HEK293 (cell line): ENCODE data around the gene UBE2D1.

Experiments used
- CTCF ChIA-PET: fragments of 350-600 bp; formaldehyde crosslinking; extraction: SDS; loops from one replicate; lab custom pipeline; 2021; ENCODE audit warnings: antibody characterized with exemption; lab: Yijun Ruan, JAX
- POLR2A ChIA-PET: fragments of 300-600 bp; formaldehyde crosslinking; extraction: SDS; loops from one replicate; lab custom pipeline; 2020; ENCODE audit warnings: antibody characterized with exemption, inconsistent platforms; lab: Yijun Ruan, JAX
- H3K27ac ChIP-seq: fragments of 200-500 bp; sonication (Bioruptor generic); 2 replicates; pipeline ENCODE4 v1.5.1; 2014; ENCODE audit warnings: low read depth, low read length, control low read depth, inconsistent platforms; ENCODE audit errors: extremely low read depth
- H3K36me3 ChIP-seq, 2 experiments: fragments of 200-500 bp in 1 of 2; sonication (Bioruptor generic) in 1 of 2; 1 replicate in 1 of 2; 2 replicates in 1 of 2; pipeline ENCODE4 v1.5.1; 2014 to 2017; ENCODE audit warnings: inconsistent platforms in 2 of 2, low read length in 2 of 2; ENCODE audit not compliant: control insufficient read depth in 2 of 2, insufficient read depth in 1 of 2
- H3K4me1 ChIP-seq: fragments of 200-500 bp; sonication (Bioruptor generic); 2 replicates; pipeline ENCODE4 v1.5.1; 2014; ENCODE audit warnings: mild to moderate bottlenecking, low read length, inconsistent platforms; ENCODE audit not compliant: control insufficient read depth, insufficient read depth
- H3K4me3 ChIP-seq: 2 replicates; pipeline ENCODE4 v1.5.1; 2011; ENCODE audit warnings: low read depth, mild to moderate bottlenecking, control low read depth, low read length, moderate library complexity
- H3K9me3 ChIP-seq: fragments of 200-500 bp; sonication (Bioruptor generic); 2 replicates; pipeline ENCODE4 v1.5.1; 2014; ENCODE audit warnings: low read depth, low read length, inconsistent platforms; ENCODE audit not compliant: control insufficient read depth, insufficient read depth
- ATF2 ChIP-seq: fragments of 450-650 bp; formaldehyde crosslinking; IDR thresholded peaks from 2 replicates; pipeline ENCODE4 v1.5.1; 2016; ENCODE audit warnings: missing biosample characterization, missing genetic modification characterization, low read depth
- GLI2 ChIP-seq: fragments of 450-650 bp; formaldehyde crosslinking; IDR thresholded peaks from 2 replicates; pipeline ENCODE4; 2017; ENCODE audit warnings: missing biosample characterization, missing genetic modification characterization, low read depth, borderline replicate concordance
- SALL2 ChIP-seq: fragments of 450-650 bp; formaldehyde crosslinking; IDR thresholded peaks from 2 replicates; pipeline ENCODE4 v1.5.0; 2017; ENCODE audit warnings: missing biosample characterization, mild to moderate bottlenecking, missing genetic modification characterization, borderline replicate concordance
- SP2 ChIP-seq: fragments of 450-650 bp; formaldehyde crosslinking; IDR thresholded peaks from 2 replicates; pipeline ENCODE4 v1.5.1; 2016; ENCODE audit warnings: missing biosample characterization, missing genetic modification characterization
- SP7 ChIP-seq: fragments of 450-650 bp; formaldehyde crosslinking; IDR thresholded peaks from 2 replicates; pipeline ENCODE4 v1.5.1; 2016; ENCODE audit warnings: missing biosample characterization, missing genetic modification characterization
- YY2 ChIP-seq: fragments of 450-650 bp; formaldehyde crosslinking; IDR thresholded peaks from 2 replicates; pipeline ENCODE4 v1.5.1; 2016; ENCODE audit warnings: missing biosample characterization, missing genetic modification characterization
- ZBTB1 ChIP-seq: fragments of 450-650 bp; formaldehyde crosslinking; IDR thresholded peaks from 2 replicates; pipeline ENCODE4 v1.5.1; 2016; ENCODE audit warnings: missing biosample characterization, missing genetic modification characterization
- ZBTB17 ChIP-seq: fragments of 450-650 bp; formaldehyde crosslinking; IDR thresholded peaks from 2 replicates; pipeline ENCODE4 v1.5.1; 2016; ENCODE audit warnings: missing biosample characterization, missing genetic modification characterization
- ZEB2 ChIP-seq: fragments of 450-650 bp; formaldehyde crosslinking; IDR thresholded peaks from 2 replicates; pipeline ENCODE4 v1.5.1; 2016; ENCODE audit warnings: missing biosample characterization, missing genetic modification characterization
- ZNF148 ChIP-seq: fragments of 450-650 bp; formaldehyde crosslinking; IDR thresholded peaks from 2 replicates; pipeline ENCODE4 v1.5.0; 2017; ENCODE audit warnings: missing biosample characterization, missing genetic modification characterization, borderline replicate concordance
- ZNF184 ChIP-seq: fragments of 450-650 bp; IDR thresholded peaks from 2 replicates; pipeline ENCODE4 v1.5.1; 2018; ENCODE audit warnings: missing biosample characterization, mild to moderate bottlenecking, missing genetic modification characterization
- ZNF341 ChIP-seq: fragments of 450-650 bp; formaldehyde crosslinking; IDR thresholded peaks from 2 replicates; pipeline ENCODE4; 2016; ENCODE audit warnings: low read depth, missing biosample characterization, missing genetic modification characterization
- ZNF350 ChIP-seq: fragments of 450-650 bp; formaldehyde crosslinking; IDR thresholded peaks from 2 replicates; pipeline ENCODE4 v1.5.0; 2017; ENCODE audit warnings: missing biosample characterization, mild to moderate bottlenecking, missing genetic modification characterization
- ZNF362 ChIP-seq: fragments of 450-650 bp; formaldehyde crosslinking; IDR thresholded peaks from 2 replicates; pipeline ENCODE4 v1.5.1; 2016; ENCODE audit warnings: missing biosample characterization, missing genetic modification characterization
- ZNF404 ChIP-seq: fragments of 450-650 bp; formaldehyde crosslinking; IDR thresholded peaks from 2 replicates; pipeline ENCODE4 v1.5.1; 2017; ENCODE audit warnings: missing biosample characterization, missing genetic modification characterization
- ZNF449 ChIP-seq: fragments of 450-650 bp; formaldehyde crosslinking; IDR thresholded peaks from 2 replicates; pipeline ENCODE4 v1.5.1; 2017; ENCODE audit warnings: missing biosample characterization, mild to moderate bottlenecking, missing genetic modification characterization, moderate library complexity
- ZNF530 ChIP-seq: fragments of 450-650 bp; formaldehyde crosslinking; IDR thresholded peaks from 2 replicates; pipeline ENCODE4 v1.5.1; 2016; ENCODE audit warnings: low read depth, missing biosample characterization, missing genetic modification characterization
- ZNF585B ChIP-seq: fragments of 450-650 bp; formaldehyde crosslinking; IDR thresholded peaks from 2 replicates; pipeline ENCODE4 v1.5.1; 2016; ENCODE audit warnings: missing biosample characterization, missing genetic modification characterization
- ZNF658 ChIP-seq: fragments of 450-650 bp; formaldehyde crosslinking; IDR thresholded peaks from 2 replicates; pipeline ENCODE4; 2016; ENCODE audit warnings: missing biosample characterization, missing genetic modification characterization
- ZNF677 ChIP-seq: fragments of 450-650 bp; IDR thresholded peaks from 2 replicates; pipeline ENCODE4 v1.5.0; 2018; ENCODE audit warnings: missing biosample characterization, mild to moderate bottlenecking, missing genetic modification characterization, moderate library complexity
- ZXDB ChIP-seq: fragments of 450-650 bp; formaldehyde crosslinking; IDR thresholded peaks from 2 replicates; pipeline ENCODE4 v1.5.1; 2016; ENCODE audit warnings: missing biosample characterization, missing genetic modification characterization
- TF ChIP-seq, protein P1 (sequence below): fragments of 450-650 bp; formaldehyde crosslinking; optimal IDR thresholded peaks from 2 replicates; pipeline ENCODE3; 2016; ENCODE audit warnings: missing biosample characterization, mild to moderate bottlenecking, missing genetic modification characterization

Gene UBE2D1

DNA sequence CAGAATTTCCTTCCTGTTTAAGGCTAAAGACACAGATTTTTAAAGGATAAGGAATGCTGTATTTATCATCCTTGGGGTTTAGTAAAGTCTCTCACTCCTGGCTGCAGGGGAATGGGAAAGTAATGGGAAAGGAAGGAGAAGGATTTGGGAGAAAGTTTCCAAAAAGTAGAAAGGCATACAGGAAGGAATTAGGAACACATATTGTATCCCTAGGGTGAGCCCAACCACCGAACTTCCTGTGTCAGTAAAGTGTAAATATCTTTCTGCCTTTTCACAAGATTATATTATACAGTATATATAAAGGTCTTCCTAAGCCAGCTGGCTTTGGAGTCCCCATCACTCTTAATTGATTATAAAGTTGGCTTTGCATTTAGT, 12.0 kb upstream of the UBE2D1 start:
- ChIA-PET CTCF (interaction anchor here (2.5 kb wide), 1 partner anchor 23 kb away, joined by 5 read pairs; no protein-coding TSS in a partner anchor), POLR2A (interaction anchor here (1.6 kb wide), 1 partner anchor 12 kb away, joined by 5 read pairs; the partner anchor contains the start of gene UBE2D1)
- Histone ChIP-seq H3K4me3 (no peak overlapping the region), H3K9me3 (no peaks in the 10 kb centered on the region), H3K27ac (no peak overlapping the region), H3K36me3 (no peaks in the 10 kb centered on the region), H3K4me1 (no peaks in the 10 kb centered on the region)
- TF ChIP-seq ZNF585B (tag by site-specific recombination) = no peak
- TF ChIP-seq ZNF449 (tag by site-specific recombination) = 0 out of 2 replicates have a peak, but pooled peaks have one; percentile 54

DNA sequence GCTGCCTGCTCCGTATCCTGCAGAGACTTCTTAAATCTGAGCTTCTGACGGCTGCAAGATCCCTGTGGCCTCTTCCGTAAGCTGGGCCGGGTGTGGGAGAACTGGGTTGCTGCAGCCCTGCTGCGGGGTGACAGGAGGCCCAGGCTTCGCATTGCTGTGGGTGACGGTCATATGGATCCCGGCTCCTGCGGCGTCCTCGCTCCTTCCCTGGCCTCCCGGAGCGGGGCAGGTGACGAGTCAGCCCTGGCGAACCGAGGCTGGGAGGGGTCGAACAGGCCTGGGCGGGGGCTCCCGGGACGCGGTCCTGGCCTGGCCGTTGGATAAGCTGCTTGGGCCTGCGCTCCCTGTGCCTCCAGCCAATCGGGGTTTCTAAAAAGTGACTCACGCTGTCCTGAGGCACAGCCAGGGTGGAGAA, 7.8 kb upstream of the UBE2D1 start:
- Histone ChIP-seq H3K4me1 (no peaks in the 10 kb centered on the region), H3K27ac (no peak overlapping the region), H3K9me3 (no peaks in the 10 kb centered on the region), H3K36me3 (no peaks in the 10 kb centered on the region), H3K4me3 (no peak overlapping the region)
- ChIA-PET POLR2A (no interaction called here), CTCF (no interaction called here)
- no peak for TF ChIP-seq ZNF184 (tag by site-specific recombination)
- TF ChIP-seq ZBTB1 (tag by site-specific recombination) = no peak
- no peak for TF ChIP-seq ZNF677
- TF ChIP-seq ZNF530 = no peak
- TF ChIP-seq ZNF341 (tag by site-specific recombination) = no peak
- no peak for TF ChIP-seq GLI2 (tag by site-specific recombination)
- TF ChIP-seq, protein P1, sequence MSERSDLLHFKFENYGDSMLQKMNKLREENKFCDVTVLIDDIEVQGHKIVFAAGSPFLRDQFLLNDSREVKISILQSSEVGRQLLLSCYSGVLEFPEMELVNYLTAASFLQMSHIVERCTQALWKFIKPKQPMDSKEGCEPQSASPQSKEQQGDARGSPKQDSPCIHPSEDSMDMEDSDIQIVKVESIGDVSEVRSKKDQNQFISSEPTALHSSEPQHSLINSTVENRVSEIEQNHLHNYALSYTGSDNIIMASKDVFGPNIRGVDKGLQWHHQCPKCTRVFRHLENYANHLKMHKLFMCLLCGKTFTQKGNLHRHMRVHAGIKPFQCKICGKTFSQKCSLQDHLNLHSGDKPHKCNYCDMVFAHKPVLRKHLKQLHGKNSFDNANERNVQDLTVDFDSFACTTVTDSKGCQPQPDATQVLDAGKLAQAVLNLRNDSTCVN (tag by site-specific recombination) = no peak
- no peak for TF ChIP-seq ZXDB (tag by site-specific recombination)
- no peak for TF ChIP-seq ZBTB17 (tag by site-specific recombination)
- TF ChIP-seq ZNF362 (tag by site-specific recombination) = no peak
- no peak for TF ChIP-seq ZEB2 (tag by site-specific recombination)
- no peak for TF ChIP-seq ATF2 (tag by site-specific recombination)
- TF ChIP-seq SP2 = no peak
- TF ChIP-seq YY2 (tag by site-specific recombination) = no peak
- no peak for TF ChIP-seq SP7 (tag by site-specific recombination)
- no peak for TF ChIP-seq ZNF148 (tag by site-specific recombination)
- no peak for TF ChIP-seq ZNF350
- no peak for TF ChIP-seq ZNF658 (tag by site-specific recombination)
- TF ChIP-seq ZNF404 (tag by site-specific recombination) = no peak
- TF ChIP-seq SALL2 (tag by site-specific recombination) = no peak
